GM21526 (cell line): ENCODE measurements around the gene ACAP3.
"Not testable (repeated sequence)": the region's sequence is repeated elsewhere in the genome, so short reads cannot be mapped to it uniquely, and the experiment has no call there.

Source experiments
- ATAC-seq: cut with Tn5 transposase; IDR thresholded peaks from one replicate; pipeline ENCODE4 v1.9.1; 2021; ENCODE audit warnings: moderate library complexity; ENCODE audit not compliant: unreplicated experiment, low FRiP score

ACAP3 gene

DNA sequence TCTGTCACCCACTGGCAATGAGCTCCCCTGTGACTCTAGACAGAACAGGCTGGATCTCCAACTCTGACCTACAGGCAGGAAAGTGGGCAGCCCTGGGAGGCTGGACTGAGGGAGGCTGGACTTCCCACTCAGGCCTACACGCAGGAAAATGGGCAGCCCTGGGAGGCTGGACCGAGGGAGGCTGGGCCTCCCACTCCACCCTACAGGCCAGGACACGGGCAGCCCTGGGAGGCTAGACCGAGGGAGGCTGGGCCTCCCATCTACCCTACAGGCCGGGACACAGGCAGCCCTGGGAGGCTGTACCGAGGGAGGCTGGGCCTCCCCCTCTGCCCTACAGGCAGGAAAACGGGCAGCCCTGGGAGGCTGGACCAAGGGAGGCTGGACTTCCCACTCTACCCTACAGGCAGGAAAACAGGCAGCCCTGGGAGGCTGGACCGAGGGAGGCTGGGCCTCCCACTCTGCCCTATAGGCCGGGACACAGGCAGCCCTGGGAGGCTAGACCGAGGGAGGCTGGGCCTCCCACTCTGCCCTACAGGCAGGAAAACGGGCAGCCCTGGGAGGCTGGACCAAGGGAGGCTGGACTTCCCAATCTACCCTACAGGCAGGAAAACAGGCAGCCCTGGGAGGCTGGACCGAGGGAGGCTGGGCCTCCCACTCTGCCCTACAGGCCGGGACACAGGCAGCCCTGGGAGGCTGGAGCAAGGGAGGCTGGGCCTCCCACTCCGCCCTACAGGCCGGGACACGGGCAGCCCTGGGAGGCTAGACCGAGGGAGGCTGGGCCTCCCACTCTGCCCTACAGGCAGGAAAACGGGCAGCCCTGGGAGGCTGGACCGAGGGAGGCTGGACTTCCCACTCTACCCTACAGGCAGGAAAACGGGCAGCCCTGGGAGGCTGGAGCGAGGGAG is 59.5 kb downstream of the ACAP3 start:
- ATAC-seq: not testable (repeated sequence)

DNA sequence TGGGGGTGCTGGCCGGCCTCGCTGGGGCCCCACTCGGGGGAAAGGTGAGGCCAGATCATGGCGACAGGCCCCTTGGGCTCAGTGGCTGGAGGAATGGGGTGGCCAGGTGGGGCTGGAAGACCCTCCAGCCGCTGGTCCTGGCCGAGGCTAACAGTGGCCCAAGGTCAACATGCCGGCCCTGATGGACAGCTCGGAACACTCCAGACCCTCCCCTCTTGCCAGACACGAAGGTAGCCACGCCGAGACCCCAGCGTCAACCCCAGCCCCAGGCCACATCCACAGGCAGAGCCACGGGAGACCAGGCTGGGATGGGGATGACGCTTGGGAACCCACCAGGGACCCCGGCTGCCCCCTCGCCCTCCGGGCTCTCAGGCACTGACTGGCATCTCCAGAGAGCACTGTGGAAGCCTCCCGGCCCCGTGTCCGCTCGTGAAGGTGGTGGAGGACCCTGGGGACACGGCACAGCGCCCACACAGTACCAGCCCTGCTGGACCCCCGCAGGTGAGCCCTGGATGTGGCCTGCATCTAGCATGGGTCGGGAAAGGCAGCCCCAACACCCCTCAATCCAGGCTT is 60.3 kb downstream of the ACAP3 start:
- no peak for ATAC-seq

DNA sequence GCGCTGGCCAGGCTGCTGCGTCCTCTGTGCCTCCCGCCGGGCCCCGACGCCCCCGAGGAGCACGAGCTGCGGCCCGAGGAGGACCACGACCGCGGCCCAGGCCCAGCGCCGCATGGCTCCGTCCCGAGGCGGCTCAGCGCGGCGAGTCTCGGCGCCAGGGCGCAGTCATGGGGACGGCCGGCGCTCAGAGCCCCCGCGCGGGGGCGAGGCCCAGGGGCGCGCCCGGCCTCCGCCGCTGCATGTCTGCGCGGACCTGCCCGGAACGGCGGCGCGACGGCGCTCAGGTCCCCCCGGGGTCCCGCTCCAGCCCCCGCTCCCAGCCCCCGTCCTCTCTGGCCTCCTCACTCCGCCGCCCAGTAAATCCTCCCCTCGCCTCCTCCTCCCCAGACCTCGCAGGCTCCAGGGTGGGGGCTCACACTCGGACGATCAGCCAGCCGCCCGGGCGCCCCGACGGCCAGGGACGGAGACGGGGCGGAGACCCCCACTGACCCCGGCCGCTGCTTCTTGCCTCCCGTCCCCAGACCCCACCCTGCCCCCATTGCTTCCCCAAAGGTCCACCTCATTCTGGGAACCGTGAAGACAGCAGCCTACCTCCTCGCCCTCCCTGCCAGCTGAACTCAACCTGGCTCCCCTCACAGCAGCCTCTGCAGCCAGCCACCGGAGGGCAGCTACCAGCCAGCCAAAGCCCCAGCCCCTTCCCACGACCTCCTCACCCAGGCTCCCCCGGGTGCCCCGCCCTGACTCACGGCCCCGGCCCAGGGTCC is 61.0 kb downstream of the ACAP3 start, which contains the start of gene C1QTNF12:
Gene C1QTNF12 (minus strand): TSS at position 146 of the 764 bp plus-strand sequence. CDS start 32 bp downstream, at position 114.
- no peak for ATAC-seq

DNA sequence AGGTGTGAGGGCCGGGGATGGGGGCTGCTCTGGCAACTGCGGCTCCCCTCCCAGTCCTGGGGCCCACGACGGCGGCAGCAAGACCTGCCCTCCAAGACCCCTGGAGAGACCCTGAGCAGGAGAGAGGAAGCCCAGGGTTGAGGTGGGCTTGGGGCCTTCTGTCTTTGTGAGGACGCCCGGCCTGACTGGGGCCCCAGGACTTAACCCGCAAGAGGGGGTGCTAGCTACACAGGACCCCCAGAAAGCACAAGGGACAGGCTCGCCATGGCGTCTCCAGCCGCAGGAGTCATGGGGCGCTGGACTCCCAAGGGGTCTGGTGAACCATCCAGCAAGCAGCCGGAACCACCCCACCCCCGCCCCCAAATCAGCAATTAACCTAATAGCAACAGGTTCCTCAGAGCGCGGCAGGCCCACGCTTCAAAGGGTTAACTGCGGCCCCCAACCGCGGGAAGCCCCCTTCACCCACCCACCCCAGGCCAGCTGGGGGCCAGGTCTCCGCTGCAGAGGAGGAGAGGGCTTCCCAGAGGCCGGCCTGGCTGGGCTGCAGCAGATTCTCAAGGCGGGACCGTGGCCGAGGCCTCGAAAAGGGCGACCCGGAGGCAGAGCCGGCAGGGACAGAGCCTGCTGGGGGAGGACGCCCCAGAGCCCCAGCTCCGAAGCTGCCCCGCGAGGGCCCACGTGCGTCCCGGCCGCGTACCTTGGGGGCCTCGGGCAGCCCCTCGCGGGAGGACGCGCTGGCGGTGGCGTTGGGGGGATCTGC is 61.7 kb downstream of the ACAP3 start:
- no peak for ATAC-seq

DNA sequence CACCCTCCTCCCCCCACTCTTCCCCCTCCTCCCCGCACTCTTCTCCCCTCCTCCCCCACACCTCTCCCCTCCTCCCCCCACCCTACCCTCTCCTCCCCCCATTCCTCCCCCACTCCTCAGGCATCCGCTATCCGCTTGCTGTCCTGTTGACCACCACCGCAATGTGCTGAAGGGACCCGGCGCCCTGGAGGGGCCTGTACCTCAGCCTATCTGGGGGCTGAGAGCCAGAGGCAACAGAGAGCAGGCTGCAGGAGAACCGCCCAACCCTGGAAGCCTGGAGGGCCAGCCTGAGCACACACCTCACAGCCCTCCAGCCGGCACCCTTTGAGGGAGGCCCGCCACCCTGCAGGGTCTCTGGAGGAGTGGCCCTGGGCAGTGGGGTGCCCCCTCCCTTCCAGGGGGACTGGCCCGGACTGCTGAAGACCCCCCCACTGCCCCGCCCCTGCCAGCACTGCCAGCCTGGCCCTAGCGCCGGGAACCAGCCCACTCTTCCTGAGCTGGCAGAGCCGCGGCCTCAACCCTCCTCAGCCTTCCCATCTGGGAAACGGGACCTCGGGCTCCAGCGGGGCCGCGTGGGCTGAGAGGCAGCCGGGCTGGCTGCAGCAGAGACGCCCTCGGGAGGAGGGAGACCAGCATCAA is 62.4 kb downstream of the ACAP3 start:
- no peak for ATAC-seq

DNA sequence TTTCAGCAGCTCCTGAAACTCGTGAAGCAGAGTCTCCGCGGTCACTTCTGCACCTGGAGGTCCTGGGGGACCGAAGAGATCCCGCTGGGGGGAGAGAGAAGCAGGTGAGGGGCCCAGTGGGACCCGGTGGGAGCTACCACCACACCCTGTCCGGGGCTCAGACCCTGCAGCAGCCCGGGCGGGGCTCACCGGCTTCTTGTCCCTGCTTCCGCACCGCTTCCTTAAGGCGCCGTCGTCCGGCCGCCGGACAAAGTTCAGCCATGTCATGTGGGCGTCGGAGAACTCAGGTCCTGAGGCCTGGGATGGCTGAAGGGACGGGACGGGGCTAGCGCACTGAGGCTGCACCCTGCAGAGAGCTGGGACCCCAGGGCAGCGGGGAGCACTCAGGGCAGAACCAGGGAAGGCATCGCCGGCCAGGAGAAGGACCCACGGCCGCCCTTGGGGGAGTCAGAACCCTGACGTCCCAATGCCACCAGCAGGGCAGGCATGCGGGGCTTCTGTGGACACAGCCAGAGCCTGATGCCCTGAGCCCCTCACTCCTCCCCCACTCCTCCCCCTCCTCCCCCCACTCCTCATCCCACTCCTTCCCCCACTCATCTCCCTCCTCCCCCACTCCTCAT is 63.4 kb downstream of the ACAP3 start:
- no peak for ATAC-seq

DNA sequence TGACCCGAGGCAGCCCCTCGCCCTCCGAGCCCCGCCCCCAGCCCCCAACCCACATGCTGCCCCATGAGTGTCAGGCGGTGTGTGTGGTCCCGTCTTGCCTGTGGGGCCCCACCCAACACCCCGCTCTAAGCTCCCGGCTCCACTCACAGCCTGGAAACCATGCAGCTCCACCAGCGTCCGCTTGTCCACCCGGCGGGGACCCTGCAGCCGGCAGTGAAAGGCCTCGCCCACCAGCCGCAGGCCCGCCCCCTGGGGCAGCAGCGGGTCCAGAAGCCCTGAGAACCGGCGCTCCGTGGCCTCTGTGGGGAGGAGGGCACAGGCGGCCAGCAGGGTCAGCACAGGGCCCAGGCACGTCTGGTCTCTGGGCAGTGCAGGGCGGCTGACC is 63.9 kb downstream of the ACAP3 start:
- no peak for ATAC-seq

DNA sequence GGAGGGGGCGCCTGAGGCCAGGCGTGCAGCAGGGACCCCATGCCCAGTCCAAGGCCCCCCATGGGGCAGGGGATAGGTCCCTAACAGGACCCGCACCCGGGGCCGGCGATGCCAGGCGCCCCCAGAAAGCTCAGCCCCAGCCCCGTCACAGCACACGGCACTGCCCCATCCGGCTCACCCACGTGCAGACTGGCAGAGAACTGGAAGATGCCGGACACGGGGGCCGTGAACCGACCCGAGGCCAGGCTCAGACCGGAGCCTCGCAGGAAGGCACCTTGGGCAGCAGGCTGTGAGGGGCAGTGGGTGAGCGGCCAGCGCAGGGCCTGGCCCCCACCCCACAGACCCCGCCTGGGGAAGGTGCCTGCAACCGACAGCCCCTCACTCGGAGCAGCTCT is 64.5 kb downstream of the ACAP3 start:
- ATAC-seq: no peak

DNA sequence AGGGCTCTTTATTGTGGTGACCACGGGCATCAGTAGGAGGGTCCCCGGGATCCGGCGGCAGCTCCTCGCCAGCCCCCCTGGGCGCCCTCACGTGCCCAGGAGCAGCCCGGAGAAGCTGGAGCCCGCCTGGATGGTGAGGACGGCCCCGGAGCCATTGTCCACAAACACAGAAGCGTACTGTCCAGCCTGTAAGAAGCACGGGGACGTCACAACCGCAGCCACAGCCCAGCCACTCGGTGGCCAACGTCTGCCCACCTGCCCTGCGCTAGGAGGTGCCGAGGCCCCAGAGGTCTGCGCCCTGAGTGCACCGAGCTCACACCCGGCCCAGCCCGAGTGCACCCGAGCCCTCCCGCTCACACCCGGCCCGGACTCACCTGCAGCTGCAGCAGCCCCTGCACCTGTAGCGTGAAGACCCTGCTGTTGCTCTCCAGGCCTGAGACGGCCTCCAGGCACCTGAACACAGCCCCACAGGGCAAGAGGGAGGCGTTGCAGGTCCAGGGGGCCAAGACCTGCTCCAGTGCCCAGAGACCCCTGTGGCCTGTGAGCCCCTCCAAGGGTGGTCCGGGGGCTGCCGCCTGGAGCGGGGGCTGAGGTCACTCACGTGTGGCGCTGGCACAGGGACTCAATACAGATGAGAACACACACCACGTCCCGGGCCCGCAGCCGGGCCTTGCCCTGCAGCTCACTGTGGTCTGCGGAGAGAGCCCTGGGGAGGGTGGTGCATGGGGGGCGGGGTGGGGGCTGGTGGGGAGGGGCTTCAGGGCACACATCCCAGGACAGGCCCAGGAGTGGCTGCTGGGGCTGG is 65.1 kb downstream of the ACAP3 start:
- ATAC-seq: no peak
